Measurements from ENCODE around the gene FAM174C. TPM values are rescaled to one million over a fixed set of nuclear protein-coding genes. Genes with fewer than 3 reads are reported as not detected.

Gene FAM174C
- total and polyA plus RNA-seq, 2 of the 8 experiments (the other 6 are each of a cell fraction or from before 2014, with no cell fraction given), result 44.5 to 125 TPM

- TF ChIP-seq NANOG (IDR thresholded peaks at IDR 0.05; ENCODE audit: insufficient read depth, low read depth, low read length, poor library complexity, severe bottlenecking) (peak; percentile 49), CTCF (IDR thresholded peaks at IDR 0.05; ENCODE audit: control extremely low read depth in 1 of 3, insufficient read depth in 1 of 3, low read depth in 1 of 3, low read length in 3 of 3) (no peak), KDM5A (IDR thresholded peaks at IDR 0.05; ENCODE audit: low read length) (no peak), SIN3A (conservative IDR thresholded peaks at IDR 0.05 in 1 of 2, IDR thresholded peaks at IDR 0.05 in 1 of 2; ENCODE audit: low read depth in 1 of 2, low read length in 2 of 2) (no peak), EGR1 (IDR thresholded peaks at IDR 0.05; ENCODE audit: borderline replicate concordance, low read depth, low read length) (0 out of 2 replicates have a peak, but pooled peaks have one; percentile 39), CHD2 (IDR thresholded peaks at IDR 0.05; ENCODE audit: low read length) (peak; percentile 45; the same call in 1 of the 2 replicates), CHD1 (IDR thresholded peaks at IDR 0.05; ENCODE audit: low read depth, low read length) (peak; percentile 78; the same call in 1 of the 2 replicates), TBP (IDR thresholded peaks at IDR 0.05; ENCODE audit: low read depth, low read length) (peak; percentile 97)
Measured at GRCh38 chr19:1269065-1269477, 6.3 kb upstream of the FAM174C start, which contains the start of gene CIRBP (continued).

All from H1 (cell line).